NOMO-1 treated with DMSO at 0.1 percent for 48 hours (cell line): ENCODE data around the gene HOXA7.

Experiments
- DNase-seq: peaks from one replicate; lab custom pipeline; 2025; ENCODE audit not compliant: unreplicated experiment; lab: John Stamatoyannopoulos, UW

HOXA7 gene

DNA sequence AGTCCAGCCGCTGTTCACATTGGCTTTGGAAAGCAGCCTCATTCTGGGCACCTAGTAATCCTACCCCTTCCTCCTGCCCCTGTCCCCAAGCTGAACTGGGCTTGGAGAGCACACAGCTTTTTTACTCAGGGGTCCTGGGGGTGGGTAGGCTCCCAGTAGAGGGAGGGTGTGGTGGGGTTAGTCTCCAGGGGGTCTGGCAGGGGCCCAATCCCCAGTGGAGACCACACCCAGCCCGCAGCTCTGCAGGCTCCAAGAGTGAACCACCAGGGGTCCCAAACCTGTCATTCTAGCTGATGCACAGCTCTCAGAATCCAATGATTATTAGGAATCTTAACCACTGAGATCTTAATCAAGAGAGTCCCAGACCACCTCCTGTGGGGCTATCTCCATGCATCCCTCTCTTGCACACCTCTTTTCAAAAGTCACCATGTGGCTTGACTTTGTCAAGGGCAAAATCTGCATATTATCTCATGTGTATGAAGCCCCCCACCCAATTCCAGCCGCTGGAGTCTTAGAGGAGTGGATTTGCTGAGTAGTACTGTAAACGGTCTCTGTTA is 25.9 kb upstream of the HOXA7 start:
- no peak for DNase-seq

DNA sequence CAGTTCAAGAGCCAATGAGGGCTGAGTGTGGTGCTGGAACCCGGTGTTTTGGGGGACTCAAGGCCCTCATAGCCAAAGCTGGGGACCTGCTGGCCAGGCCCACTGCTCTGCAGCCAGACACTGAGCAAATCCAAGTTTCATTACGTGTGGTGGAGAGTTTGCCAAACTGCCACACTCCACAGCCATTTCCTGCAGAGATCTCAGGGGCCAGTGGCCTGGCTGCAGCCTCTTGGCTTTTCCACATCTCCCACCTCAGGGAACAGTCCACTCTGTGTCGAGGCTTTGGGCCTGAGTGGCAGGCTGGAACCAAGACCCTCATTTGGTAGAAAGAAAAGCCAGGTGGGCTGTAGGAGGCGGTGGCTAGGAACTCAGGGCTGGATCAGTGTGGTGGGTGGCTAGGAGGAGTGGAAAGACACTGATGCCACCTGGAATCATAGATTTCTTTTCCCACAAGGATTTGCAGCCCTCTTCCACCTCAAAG is 25.4 kb upstream of the HOXA7 start:
- no peak for DNase-seq

DNA sequence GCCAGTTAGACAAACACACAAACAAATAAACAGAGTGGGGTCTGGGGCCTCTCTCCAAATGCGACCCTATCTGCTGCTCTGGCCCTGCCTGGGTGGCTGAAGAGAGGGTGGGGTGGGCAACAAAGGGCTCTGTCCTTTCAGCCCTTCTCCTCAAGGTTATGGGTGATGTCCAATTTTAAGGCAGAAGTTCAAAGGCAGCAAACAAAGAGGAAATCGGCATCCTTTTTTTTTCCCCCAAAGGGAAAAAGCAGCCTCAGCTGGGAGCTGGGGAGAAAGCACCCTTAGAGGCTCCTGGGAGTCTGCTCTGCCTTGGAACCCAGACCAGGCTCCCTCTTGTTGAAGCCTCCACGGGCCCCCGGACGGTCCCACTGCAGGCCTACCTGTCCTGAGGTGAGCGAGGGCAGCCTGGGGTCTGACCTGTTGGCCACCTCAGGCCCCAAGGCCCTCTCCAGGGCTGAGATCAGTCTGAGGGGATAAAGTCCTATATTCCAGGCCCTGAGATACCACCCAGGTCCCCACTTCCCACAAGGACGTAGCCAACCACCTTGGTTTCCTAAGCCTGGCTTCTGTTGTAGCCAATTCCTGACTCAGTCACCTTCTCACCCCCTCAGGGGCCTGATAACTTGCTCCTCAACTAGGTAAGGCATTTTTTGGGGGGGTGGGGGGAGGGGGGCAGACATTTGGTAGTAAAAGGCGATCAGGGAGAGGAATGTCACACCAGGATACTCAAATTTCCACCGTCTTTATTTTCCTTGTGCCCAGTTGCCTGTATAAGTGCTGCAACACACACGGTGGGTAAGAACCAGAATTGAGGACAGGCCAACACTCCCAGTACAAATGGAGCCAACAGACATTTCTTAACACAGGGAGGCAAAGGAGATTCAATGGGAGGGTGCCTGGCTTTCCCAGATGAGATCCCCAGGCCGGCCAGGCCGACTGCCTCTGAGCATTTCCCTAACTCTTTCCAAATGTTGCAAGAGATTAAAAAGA is 24.3 kb upstream of the HOXA7 start:
- DNase-seq: no peak

DNA sequence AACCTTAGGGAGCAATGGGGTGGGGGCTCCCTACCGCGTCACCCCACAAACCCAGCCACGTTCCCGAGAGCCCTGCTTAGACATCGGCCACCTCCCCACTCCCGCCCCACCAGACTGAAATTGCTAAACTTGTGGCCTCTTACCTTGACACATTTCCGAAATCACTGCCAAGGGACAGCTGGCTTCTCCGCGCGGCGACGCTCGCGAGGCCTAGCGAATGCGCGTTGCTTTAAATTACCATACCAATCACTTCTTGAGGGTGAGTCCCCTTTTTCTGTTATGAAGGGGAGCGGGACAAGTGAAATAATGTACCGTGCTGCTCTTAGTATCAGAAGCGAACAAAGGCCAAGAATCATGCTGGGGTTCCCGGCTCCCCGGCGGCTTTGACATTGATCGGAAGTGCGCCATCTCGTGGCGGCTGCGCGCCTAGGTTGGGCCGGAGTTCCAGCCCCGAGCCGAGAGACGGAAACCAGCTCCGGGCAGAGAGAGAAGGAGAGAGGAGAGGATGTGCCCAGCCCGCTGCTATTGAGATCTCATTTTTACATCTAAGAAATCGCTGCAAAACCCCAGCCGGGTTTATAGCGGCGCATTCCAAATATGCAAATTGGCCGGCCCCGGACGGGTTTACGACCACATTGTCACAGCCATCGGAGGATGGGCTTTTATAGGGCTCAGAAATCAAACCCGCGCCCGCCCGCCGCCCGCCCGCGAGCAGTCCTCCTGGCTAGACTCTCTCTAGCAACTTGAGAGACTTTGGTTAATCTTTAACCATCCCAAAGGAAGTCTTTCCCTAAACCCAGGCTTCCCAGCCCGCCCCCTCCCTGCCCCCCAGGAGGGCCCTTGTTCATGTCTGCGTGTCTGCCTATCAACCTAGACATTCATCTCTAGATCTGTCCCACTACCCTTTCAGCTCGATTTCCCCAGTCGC is 23.3 kb upstream of the HOXA7 start:
- DNase-seq: peak; percentile 73

DNA sequence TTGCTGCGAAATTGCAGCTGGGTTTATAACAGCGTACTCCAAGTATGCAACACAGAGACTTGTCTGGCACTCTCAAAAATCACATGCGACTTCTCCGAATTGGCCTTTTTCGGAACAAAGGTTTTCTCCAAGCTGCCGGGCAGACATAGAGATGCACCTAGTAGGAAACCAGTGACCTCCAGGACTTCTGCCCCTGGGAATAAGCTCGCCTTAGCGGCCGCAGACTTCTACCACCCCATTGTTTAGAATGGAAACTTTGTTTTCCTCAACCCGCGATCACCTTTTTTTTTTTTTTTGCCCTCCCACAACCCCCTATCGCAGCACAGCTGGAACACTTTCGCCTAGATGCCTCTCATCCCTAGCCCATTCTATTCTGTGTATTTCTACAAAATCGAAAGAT is 22.6 kb upstream of the HOXA7 start:
- DNase-seq: no peak

DNA sequence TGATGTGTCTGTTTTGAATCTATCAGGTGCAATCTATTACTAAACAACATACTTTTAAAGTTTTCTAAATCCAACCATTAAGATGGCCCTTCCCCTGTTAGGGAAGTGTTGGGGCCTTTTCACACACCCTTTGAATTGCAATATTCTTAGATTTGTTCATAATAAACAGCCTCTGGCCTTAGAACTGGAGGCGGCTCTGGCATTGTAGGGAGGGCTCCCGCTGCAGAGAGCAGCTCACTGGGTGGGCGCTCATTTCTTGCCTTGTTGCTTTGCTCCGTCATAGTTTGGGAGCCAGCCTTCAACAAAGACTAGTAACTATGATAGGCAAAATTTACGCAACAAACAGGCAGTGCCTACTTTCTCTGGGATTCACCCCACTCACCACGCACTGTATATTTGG is 21.9 kb upstream of the HOXA7 start:
- DNase-seq: no peak

DNA sequence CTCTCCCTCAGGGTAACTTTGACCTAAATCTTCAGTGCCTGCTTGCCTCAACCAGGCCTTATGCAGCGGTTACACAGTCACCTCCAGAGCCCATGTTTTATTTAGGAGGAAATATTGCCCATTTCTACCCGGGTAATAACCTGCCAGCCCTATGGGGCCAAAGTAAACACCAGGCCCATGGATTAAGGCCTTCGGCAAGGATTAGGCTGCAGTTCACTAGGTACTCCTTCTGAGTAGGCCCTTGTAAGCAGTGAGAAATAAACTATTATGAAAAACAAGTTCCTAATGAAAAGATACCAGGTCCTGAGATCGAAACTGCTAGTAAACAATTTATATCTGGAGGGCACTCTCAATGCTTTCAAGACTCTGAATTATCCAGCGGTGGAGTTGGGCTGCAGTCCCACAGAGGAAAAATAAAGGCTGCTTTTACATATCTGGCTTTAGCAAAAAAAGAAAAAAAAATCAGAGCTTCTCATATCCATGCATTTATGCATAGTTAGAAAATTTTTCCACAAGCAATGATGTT is 21.4 kb upstream of the HOXA7 start:
- DNase-seq: no peak

DNA sequence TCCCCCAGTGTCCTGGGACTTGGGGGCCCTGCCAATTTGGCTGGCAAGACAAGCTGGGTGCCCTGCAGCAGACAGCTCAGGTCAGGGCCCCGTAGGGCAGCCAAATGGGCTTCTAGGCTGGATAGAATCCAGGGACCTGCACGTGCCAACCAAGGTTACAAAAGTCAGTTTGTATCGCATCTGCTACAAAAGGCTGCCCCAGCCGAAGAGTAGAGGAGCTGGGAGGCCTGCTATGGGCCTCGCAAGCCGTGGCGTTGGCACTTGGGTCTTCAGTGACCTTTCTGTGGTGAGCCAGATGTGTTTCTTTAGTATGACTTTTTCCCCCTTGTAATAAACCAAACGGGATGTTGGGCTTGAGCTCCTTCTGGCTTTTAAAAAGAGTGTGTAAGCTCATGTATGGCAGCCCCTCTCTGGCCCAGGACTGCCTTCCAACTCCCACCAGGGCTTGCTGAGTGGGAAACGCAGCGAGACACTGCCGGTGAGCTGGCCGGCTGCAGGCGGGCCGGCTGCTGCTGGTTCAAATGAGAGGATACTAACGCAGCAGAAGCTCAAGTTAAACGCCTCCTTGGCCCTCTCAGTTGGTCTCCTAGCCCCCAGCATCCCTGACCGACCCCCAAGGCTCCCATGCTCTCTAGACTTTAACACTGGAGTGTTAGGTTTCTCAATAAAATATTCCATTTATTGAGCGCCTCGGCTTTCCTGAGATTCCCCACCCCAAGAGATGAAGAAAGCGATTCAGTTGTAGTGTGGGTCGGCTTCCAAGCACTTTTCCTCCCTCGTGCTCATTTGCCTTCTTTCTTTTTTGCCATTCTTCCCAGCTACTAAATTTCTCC is 20.7 kb upstream of the HOXA7 start:
- no peak for DNase-seq

DNA sequence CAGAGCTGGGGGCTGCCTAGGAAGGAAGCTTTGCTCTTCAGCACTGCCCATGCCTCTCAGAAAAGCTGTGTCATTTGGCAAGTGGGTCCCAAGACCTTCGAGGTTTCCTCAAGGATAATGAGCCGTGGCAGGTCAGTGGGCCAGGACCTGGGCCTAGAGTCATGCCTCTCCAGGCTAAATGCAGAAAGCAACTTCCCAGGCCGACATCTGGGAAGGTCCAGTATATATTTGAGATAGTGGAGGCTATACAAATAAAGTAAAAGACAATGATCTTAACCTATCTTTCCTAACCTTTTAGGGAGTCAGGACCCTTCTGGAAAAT is 20.0 kb upstream of the HOXA7 start:
- DNase-seq: no peak

DNA sequence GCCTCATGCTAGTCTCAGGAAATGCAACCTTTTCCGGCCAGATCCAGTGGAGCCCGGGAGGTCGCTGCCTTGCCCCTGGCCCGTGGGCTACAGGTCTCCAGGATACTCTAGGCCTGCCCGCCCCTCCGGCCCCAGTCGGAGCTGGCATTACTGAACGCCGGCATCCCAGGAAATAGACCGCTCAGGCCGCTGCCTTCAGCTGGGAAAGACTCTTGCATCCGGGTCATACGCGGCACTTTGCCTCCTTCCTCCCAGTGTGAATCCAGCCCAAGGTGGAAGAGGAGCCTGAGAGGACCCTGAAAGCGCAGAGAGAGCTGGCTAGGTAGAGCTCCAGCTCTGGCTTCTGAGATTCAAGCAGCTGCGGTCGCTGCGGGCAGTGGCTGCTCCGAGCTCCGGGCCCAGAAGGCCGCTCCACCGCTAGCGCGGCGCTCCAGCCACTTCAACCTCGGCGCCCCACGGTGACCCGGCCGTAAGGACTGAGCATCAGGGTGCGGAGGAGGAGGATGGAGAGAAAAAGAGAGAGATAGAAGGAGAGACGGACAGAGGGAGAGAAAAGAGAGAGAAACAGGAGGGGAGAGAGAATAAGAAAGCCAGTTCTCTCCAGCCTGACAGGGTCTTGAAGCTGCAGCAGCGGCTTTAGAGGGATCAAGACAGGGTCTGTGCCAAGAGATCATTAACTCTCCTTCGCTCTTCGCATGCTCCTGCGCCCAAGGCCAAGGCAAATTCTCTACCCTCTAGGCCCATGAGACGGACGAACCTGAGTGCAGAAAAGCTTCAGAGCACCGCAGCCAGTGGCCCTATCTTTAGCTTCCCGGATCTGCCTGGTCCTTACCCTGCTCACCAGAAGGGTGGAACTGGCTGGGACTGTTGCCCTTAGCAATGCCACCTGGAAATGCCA is 19.4 kb upstream of the HOXA7 start:
- no peak for DNase-seq

DNA sequence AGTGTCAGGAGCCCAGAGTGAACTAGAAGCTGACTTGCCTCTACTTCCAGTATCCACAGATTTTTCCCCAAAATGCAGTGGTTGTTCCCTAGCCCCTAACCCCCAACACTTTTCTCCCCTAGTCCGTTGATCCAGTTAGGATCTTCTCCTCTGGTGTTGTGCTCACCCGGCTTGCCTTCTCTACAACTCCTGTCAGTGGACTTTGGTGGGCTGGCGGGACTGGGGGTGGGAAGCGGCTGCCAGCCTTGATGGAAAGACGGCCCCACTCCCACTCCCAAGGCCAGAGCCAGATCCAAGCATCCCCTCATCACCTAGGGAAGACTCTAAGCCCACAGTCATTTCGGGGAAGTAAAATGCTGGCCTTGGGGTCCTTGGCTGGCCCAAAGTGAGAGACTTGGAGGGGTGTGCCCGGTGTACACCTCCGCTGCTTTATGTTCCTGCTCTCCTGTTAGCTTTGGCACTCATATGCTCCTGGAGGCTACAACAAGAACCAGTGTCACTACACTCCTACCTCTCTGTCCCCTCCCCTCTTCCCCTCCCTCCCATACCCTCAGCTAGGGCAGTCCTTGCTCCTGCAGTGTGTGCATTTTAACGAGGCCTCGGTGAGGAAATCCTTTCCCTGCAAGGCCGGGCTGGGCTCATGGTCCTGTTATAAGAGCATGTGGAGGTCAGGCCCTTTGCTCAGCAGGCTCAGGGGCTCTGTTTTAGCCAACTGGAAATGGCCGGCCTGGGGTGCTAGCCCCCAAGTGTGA is 18.6 kb upstream of the HOXA7 start:
- peak; percentile 62 for DNase-seq

DNA sequence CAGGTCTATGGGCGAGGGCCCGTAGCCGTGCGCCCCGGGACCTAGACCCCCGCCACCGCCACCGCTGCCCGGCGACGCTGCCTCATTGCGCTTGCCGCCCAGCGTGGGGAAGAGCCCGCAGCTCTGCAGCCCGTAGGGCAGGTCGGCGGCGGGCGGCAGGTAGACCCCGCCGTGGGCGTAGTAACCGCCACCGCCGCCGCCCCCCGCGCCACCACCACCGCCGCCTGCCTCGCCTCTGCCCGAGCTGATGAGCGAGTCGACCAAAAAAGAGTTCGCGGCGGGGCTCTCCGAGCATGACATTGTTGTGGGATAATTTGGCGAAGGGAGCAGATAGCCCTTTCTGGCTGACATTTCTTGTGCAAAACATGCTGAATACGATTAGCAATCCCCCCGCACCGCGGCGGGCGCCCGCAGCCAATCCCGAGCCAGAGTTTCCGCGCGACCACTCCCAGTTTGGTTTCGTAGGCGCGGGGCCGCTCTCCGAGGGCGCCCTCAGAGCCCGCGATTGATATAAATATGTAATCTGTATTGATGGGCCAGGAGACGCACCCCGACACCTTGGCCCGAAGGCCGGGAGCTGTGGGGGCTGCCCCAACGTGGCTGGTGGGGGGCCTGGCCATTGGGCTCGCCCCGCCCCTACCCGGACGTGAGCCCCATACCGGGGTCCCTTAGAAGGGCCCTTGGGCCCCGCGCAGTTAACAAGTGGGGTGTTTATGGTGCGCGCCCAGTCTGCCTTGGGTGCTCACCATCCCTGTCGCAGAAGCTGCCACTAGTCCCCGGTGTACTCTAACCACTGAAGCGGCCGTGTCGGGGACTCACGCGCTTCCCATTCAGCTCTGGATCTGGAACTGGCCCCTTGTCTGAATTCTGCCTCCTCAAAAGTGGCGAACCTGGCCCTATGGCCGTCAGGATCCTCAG is 17.7 kb upstream of the HOXA7 start, which contains the start of gene HOXA10:
Gene HOXA10 (minus strand): TSS at position 365 of the 918 bp plus-strand sequence. CDS start 14 bp downstream, at position 351.
- peak; percentile 59 for DNase-seq

DNA sequence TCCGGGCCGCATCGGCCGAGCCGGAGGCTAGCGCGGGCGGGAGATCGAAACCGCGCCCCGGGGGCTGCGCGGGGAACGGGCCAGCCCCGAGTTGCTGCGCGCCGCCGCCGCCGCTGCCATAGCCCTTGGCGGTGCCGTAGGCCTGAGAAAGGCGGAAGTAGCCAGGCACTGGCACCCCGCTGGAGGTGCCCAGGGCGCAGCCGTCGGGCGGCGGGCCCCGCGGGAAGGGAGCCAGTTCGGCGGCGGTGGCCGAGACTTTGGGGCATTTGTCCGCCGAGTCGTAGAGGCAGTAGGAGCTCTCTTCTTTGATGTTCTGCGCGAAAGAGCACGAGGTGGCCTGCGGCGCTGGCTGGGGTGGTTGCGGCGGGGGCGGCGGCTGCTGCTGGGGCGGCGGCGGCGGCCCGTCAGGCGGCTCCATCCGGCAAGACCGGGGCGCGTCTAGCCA is 17.1 kb upstream of the HOXA7 start:
- DNase-seq: no peak

DNA sequence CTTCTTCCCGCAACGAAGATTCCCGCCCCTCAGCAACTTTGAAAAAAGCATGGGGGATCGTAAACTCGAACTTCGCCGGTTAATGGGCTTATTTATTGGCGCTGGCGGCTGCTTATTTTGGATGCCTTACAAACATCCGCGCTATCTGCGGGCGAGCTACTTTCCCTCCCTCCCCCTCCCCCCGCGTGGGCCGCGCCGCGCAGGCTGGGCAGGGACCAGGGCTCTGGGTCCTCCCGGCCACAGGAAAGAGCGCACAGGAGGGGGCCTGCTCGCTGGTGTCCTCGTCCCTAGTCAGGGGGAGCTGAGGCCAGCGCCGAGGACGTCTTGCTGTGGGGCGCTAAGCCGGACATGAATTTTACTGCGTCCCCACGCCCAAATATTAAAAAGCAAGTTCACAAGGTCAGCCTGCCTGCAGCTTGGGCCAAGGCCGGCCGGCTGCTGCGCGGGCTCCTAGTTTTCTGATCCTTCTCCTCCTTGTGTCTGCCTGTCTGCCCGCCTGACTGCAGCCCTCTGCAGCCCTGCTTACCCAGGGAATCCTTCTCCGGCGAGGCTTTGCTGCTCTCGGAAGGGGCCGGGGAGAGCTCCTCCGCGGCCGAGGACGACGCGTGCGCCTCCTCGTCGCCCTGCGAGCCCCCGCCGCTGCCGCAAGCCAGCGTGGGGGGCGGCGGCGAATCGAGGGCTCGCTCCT is 16.5 kb upstream of the HOXA7 start:
- DNase-seq: no peak

DNA sequence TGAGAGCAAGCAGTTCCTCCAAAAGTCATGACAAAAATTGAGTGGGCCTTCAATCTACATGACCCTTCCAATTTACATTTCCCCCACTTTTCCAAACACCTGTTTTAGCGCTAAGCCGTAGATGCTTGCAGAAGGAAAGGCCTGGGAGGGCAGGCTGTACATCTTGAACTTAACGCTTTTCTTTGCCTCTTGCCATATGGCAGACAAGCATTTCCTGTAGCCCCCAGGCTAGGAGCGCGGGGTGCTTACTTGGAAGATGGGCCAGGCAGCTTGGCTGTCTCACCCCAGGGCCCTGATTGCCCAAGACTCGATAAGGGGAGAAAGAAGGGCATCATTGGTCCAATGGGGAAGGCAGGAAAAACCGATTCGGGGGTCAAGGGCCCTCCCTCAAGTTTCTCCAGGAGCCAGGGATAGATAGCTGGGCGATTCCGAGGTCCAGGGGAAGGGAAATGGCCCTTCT is 15.9 kb upstream of the HOXA7 start:
- DNase-seq: no peak

DNA sequence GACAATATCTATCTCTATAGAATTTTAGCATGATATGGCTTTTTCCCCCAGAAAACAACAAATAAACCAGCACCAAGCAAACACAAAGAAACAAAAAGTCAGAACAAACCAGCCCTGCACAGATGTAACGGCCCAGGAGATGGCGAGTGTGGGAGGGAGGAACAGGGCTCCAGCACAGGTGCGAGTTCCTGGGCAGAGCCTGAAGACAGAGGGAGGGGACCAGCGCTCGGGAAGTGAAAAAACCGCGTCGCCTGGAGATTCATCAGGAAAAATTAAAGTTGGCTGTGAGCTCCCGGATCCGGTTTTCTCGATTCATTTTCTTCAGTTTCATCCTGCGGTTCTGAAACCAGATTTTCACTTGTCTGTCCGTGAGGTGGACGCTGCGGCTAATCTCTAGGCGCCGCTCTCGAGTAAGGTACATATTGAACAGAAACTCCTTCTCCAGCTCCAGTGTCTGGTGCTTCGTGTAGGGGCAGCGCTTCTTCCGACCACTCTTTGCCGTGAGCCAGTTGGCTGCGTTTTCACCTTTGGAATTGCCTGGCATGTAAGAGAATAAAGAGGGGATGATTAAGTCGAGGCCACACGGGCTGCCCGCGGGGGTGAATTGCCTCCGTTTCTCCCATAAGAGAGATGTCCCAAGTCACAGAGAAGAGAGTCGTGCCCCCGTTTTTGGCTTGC is 15.3 kb upstream of the HOXA7 start:
- DNase-seq: no peak
